Measurements from ENCODE around the gene SLC12A7.

DNA sequence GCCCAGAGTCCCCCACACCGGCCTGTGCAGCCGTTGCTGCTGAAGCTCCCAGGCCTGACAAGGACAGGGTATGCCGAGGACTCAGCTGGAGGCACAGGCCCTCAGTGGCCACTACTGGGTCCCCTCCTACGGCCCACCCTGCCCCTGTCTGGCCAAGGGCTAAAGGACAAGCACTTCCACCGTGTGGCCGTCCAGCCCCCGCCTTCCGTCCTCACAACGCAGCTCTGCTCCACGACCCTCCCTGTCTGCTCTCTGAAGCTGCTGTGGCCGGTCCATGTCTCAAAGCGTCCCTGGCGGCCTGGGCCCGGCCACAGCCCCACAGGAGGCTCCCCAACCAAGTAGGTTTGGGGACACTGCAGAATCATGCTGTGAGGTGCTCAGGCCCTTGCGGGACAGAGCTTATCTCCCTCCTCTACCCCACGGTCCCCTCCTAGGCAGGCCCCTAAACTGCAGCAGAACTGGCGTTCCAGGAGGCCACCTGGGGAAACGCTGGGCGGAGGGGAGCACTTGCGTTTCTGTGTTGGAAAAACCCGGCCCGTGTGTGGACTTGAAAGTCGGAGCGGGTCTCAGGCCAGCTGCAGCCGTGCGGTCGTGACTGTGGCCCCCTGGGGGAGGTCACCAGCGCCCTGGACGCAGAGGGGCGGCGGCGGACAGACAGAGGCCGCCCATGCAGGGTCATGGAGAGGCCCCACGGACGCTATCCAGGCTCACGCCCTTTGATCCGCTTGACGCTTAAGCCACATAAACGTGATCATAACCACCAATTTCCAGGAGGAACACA lies 57.7 kb downstream of the SLC12A7 start:
- no peak for TF ChIP-seq POLR2A (IDR thresholded peaks at IDR 0.05)
- TF ChIP-seq, protein P1, sequence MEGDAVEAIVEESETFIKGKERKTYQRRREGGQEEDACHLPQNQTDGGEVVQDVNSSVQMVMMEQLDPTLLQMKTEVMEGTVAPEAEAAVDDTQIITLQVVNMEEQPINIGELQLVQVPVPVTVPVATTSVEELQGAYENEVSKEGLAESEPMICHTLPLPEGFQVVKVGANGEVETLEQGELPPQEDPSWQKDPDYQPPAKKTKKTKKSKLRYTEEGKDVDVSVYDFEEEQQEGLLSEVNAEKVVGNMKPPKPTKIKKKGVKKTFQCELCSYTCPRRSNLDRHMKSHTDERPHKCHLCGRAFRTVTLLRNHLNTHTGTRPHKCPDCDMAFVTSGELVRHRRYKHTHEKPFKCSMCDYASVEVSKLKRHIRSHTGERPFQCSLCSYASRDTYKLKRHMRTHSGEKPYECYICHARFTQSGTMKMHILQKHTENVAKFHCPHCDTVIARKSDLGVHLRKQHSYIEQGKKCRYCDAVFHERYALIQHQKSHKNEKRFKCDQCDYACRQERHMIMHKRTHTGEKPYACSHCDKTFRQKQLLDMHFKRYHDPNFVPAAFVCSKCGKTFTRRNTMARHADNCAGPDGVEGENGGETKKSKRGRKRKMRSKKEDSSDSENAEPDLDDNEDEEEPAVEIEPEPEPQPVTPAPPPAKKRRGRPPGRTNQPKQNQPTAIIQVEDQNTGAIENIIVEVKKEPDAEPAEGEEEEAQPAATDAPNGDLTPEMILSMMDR (IDR thresholded peaks at IDR 0.05): no peak
